ENCODE results near the gene HHIPL2. TPM values are rescaled to one million over a fixed set of nuclear protein-coding genes. Genes with fewer than 3 reads are reported as not detected.
"Not testable (repeated sequence)": the region's sequence is repeated elsewhere in the genome, so short reads cannot be mapped to it uniquely, and the experiment has no call there.

Gene HHIPL2
- total and polyA plus RNA-seq, 8 donors: 0.20 TPM; not detected in 7

DNA sequence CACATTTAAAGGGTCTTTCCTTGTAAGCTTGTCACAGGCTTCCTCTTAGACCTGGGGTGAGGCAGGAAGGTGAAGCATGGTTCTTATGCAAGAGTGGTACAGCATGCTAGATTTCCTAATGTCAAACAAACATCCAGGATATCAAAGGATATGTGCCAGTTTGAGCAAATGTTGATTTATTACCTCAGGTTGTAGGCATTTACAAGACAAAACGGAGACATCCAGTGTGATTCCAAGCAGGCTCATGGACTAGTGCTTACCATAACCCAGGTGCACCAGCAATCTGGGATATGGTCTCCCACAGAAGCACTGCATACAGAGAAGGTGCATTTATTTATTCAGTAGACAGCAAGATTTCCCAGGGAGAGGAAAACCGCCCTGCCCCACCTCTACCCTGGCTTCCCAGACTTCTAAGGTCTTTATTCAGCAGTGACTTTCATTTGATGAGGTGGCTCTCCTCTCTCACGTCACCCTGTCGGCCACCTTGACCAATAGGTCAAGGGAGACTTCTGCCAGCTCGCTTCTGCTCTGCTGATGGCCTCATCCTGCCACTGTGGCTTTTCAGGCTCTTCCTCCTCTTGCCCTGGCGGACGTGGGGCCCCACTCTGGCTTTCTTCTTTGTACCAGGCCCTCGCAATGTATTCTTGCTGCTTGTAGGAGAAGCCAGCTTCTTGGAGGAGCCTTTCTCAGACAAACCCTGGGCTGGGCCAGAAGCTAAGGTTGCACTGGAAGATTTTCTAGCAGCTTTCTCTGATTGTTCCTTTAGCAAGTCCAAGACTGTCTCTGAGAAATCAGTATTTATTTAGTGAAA lies 25.6 kb downstream of the HHIPL2 start:
- TF ChIP-seq, protein P1, sequence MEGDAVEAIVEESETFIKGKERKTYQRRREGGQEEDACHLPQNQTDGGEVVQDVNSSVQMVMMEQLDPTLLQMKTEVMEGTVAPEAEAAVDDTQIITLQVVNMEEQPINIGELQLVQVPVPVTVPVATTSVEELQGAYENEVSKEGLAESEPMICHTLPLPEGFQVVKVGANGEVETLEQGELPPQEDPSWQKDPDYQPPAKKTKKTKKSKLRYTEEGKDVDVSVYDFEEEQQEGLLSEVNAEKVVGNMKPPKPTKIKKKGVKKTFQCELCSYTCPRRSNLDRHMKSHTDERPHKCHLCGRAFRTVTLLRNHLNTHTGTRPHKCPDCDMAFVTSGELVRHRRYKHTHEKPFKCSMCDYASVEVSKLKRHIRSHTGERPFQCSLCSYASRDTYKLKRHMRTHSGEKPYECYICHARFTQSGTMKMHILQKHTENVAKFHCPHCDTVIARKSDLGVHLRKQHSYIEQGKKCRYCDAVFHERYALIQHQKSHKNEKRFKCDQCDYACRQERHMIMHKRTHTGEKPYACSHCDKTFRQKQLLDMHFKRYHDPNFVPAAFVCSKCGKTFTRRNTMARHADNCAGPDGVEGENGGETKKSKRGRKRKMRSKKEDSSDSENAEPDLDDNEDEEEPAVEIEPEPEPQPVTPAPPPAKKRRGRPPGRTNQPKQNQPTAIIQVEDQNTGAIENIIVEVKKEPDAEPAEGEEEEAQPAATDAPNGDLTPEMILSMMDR (IDR thresholded peaks at IDR 0.05): no peak
- TF ChIP-seq POLR2A (IDR thresholded peaks at IDR 0.05) (no peak), EP300 (IDR thresholded peaks at IDR 0.05) (no peak), POLR2AphosphoS5 (IDR thresholded peaks at IDR 0.05) (no peak)
- H3K4me1 ChIP-seq: no peaks in the 10 kb centered on the region
- no peak overlapping the region for H3K4me3 ChIP-seq
- no peak overlapping the region for H3K27ac ChIP-seq
- WGBS, 5 donors: 82 to 84% (median 83%) methylated on average over 8 of the region's 8 CpGs
- H3K9me3 ChIP-seq: no peaks in the 10 kb centered on the region
- no peaks in the 10 kb centered on the region for H3K27me3 ChIP-seq
- intact Hi-C loops (cut with DNase I; ENCODE audit: low total_unique reads): no loop called here
- no peak for DNase-seq
- H3K36me3 ChIP-seq: no peaks in the 10 kb centered on the region

DNA sequence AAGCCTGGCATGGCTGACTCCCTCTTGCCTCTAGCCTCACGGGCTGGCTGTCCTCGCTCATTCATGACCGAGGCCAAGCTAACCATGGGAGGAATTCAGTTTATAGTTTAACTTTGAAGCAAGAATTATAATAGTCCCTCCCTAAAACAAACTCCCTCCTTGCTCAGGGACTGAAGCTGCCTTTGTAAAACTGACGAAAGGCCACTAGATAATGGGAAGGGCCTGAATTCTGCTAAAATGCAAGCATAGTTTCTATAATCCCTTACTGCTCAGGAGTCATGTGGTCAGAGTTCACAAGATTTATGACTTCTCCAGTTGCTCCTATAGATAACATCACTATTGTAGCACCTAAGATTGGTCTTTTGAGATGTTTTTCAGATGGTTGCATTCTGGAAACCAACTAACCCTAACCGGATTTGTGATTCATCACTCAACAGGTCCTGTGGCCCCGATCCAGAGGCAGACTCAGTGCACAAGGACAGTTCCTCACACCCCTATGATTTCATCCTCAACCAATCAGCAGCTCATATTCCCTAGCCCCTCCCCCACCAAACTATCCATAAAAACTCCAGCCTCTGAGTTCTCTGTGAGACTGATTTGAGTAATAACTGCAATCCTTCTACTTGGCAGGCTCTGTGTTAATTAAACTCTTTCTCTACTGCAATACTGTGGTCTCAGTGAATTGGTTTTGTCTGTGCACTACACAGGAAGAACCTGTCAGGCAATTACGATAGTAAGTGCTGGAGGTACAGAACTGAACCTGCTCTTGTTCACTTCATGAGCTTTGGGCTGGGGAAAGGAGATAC lies 26.4 kb downstream of the HHIPL2 start:
- H3K36me3 ChIP-seq: no peaks in the 10 kb centered on the region
- TF ChIP-seq POLR2AphosphoS5 (IDR thresholded peaks at IDR 0.05) (no peak), EP300 (IDR thresholded peaks at IDR 0.05) (no peak), POLR2A (IDR thresholded peaks at IDR 0.05) (no peak)
- TF ChIP-seq, protein P1 (IDR thresholded peaks at IDR 0.05): no peak
- no peak overlapping the region for H3K27ac ChIP-seq
- H3K4me1 ChIP-seq: no peaks in the 10 kb centered on the region
- no peak overlapping the region for H3K4me3 ChIP-seq
- WGBS, 5 donors: 77 to 91% (median 85%) methylated on average over 7 of the region's 7 CpGs
- intact Hi-C loops (cut with DNase I; ENCODE audit: low total_unique reads): no loop called here
- DNase-seq: no peak
- no peaks in the 10 kb centered on the region for H3K9me3 ChIP-seq
- H3K27me3 ChIP-seq: no peaks in the 10 kb centered on the region

DNA sequence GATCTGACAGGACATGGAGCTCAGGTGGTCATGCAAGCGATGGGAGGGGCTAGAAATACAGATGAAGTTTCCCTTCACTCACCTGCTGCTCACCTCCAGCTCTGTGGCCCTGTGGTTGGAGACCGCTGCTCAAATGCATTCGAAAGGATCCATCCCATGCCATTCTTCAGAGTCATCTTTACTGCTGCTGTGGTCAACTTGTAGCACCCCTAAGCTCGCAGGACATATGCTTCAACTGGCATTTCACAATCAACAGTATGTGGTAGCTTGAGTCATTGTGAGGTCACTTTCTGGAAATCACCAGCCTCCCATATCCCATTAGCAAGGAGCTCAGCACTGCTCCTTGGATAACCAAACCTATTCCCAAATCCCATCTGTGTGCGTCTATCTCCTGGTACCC lies 58.4 kb downstream of the HHIPL2 start:
- H3K9me3 ChIP-seq; H3K4me3 ChIP-seq; H3K36me3 ChIP-seq; H3K27me3 ChIP-seq; intact Hi-C loops (cut with DNase I; ENCODE audit: low total_unique reads); H3K4me1 ChIP-seq; DNase-seq; H3K27ac ChIP-seq: not testable (repeated sequence)
- 80 to 99% (median 94%) methylated on average over 1 to 4 of the region's 5 CpGs for WGBS, 5 donors

DNA sequence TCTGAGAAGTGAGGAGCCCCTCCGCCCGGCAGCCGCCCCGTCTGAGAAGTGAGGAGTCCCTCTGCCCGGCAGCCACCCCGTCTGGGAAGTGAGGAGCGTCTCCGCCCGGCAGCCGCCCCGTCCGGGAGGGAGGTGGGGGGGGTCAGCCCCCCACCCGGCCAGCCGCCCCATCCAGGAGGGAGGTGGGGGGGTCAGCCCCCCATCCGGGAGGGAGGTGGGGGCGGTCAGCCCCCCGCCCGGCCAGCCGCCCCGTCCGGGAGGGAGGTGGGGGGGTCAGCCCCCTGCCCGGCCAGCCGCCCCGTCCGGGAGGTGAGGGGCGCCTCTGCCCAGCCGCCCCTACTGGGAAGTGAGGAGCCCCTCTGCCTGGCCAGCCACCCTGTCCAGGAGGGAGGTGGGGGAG lies 60.1 kb downstream of the HHIPL2 start:
- H3K27ac ChIP-seq; H3K9me3 ChIP-seq; H3K4me1 ChIP-seq; H3K27me3 ChIP-seq; intact Hi-C loops (cut with DNase I; ENCODE audit: low total_unique reads); DNase-seq; H3K36me3 ChIP-seq; H3K4me3 ChIP-seq: not testable (repeated sequence)
- WGBS, 5 donors: 97 to 100% methylated on average over 3 to 5 of the region's 27 CpGs; no CpG with 5 or more reads in 3 of the 5 donors

DNA sequence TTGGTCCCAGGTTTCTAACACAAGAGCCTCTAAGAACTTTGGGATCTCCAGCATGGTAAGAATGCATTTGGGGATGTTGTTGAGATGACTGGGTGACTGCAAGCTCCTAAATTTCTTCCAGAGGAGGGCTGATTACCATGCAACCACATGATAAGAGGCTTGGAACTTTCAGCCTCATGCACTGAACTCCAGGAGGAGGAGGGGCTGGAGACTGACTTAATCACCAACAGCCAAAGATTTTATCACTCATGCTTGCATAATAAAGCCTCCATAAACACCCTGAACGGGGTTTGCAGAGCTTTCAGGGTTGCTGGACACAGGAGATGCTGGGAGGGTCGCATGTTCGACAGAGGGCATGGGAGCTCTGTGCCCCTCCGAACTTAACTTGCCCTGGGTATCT lies 63.9 kb downstream of the HHIPL2 start:
- 43 to 75% (median 63%) methylated on average over 1 to 4 of the region's 4 CpGs for WGBS, 5 donors
- H3K9me3 ChIP-seq; H3K36me3 ChIP-seq; intact Hi-C loops (cut with DNase I; ENCODE audit: low total_unique reads); H3K4me1 ChIP-seq; H3K27me3 ChIP-seq; H3K4me3 ChIP-seq; DNase-seq; H3K27ac ChIP-seq: not testable (repeated sequence)

DNA sequence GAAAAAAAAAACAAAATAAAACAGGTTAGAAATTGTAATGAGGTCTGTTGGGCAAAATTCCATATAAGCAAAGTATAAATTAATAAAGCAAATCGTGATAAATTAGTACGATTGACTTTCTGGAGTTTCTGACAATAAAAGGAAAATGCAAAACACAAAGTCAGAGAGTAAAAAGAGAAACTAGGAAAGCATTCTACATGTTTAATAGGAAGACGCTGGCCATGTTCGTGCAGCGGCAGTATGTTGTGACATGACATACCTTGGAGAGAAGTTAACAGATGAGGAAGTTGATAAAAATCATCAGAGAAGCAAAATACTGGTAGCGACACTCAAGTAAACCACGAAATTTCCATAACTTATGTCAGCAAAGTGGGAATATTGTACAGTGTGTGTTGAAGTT lies 68.3 kb downstream of the HHIPL2 start:
- H3K27ac ChIP-seq; H3K27me3 ChIP-seq; intact Hi-C loops (cut with DNase I; ENCODE audit: low total_unique reads); H3K9me3 ChIP-seq; H3K36me3 ChIP-seq; H3K4me1 ChIP-seq; H3K4me3 ChIP-seq; DNase-seq: not testable (repeated sequence)
- 47 to 88% (median 77%) methylated on average over 3 to 6 of the region's 7 CpGs for WGBS, 5 donors

DNA sequence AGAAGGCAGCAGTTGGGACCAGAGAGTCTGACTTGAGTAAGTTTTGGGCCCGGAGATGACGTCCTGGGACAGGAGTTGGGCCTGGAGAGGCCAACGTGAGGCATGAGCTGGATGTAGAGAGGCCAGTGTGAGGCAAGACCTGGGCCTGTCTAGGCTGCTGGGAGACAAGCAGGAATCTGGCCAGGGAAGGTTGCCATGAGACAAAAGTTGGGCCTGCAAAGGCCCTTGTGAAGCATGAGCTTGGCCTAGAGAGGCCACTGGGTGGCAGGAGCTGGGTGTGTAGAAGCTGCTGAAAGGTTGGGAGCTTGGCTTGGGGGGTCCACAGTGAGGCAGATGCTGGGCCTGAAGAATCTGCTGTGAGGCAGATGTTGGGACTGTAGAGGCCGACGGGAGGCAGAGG lies 71.5 kb downstream of the HHIPL2 start:
- WGBS, 5 donors: 80 to 94% (median 89%) methylated on average over 5 of the region's 5 CpGs
- DNase-seq; H3K27ac ChIP-seq; H3K36me3 ChIP-seq; H3K4me3 ChIP-seq; H3K27me3 ChIP-seq; H3K4me1 ChIP-seq; intact Hi-C loops (cut with DNase I; ENCODE audit: low total_unique reads); H3K9me3 ChIP-seq: not testable (repeated sequence)

DNA sequence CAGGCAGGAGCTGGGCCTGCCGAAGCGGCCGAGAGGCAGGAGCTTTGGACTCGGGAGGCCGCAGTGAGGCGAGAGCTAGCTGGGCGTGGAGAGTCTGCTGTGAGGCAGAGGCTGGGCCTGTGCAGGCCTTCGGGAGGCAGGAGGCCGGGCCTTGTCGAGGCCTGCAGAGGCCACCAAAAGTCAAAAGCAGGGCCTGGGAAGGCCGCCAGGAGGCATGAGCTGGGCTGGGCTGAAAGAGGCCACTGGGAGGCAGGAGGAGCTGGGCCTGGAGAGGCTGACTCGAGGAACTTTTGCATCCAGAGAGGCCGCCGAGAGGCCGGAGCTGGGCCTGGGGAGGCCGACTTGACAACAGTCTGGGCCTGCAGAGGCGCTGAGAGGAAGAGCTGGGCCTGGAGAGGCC lies 74.2 kb downstream of the HHIPL2 start:
- intact Hi-C loops (cut with DNase I; ENCODE audit: low total_unique reads); H3K27me3 ChIP-seq; H3K9me3 ChIP-seq; DNase-seq; H3K36me3 ChIP-seq; H3K4me1 ChIP-seq; H3K4me3 ChIP-seq; H3K27ac ChIP-seq: not testable (repeated sequence)
- WGBS, 5 donors: 90 to 95% (median 93%) methylated on average over 15 to 17 of the region's 17 CpGs

DNA sequence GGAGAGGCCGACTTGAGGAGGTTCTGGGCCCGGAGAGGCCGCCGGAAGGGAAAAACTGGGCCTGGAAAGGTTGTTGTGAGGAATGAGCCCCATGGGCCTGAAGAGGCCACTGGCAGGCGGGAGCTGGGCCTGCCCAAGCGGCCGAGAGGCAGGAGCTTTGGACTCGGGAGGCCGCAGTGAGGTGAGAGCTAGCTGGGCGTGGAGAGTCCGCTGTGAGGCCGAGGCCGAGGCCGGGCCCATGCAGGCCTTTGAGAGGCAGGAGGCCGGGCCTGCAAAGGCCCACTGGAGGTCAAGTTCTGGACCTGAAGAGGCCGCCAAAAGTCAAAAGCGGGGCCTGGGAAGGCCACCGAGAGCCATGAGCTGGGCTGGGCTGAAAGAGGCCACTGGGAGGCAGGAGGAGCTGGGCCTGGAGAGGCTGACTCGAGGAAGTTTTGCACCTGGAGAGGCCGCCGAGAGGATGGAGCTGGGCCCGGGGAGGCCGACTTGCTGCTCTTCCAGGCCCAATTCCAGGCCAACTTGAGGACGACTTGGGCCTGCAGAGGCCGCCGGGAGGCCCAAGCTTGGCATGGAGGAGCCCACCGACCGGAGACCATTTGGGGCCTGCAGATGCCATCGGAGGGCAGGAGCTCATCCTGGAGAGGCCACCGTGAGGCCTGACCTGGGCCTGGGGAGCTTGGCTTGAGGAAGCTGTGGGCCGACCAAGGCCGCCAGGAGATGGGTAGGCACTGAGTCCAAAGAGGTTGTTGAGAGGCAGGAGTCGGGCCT lies 74.9 kb downstream of the HHIPL2 start:
- H3K27me3 ChIP-seq; DNase-seq; intact Hi-C loops (cut with DNase I; ENCODE audit: low total_unique reads); H3K27ac ChIP-seq; H3K9me3 ChIP-seq; H3K4me3 ChIP-seq; H3K36me3 ChIP-seq; H3K4me1 ChIP-seq: not testable (repeated sequence)
- WGBS, 5 donors: 95 to 96% (median 95%) methylated on average over 24 to 33 of the region's 33 CpGs
